Left forelimb (tissue), 1 donor: ENCODE measurements around the gene TRPV4.

ENCODE experiments used
- DNase-seq: peaks from one replicate; pipeline ENCODE4 v3.0.0-alpha.2; 2018; ENCODE audit warnings: low spot score

TRPV4 gene

GRCh38 chr12:109827566-109828550 is 5.3 kb downstream of the TRPV4 start:
- no peak for DNase-seq

DNA sequence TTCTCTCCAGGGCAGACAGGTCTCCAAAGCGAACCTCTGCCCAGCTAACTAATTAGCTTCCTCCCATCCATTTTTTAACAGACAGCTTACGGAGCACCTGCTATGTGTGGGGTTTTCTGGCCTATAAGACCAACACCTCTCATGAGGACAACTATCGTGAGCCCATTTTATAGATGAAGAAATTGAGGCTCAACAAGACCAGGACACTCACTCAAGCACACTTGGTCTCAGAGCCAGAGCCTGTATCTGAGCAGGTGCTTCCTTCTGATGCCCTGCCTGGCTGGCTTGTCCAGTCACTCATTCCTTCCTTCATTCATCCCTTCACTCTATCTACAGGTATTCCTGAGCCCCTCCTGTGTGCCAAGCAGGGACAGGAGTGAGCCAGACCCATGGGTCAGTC is 6.1 kb downstream of the TRPV4 start:
- no peak for DNase-seq

- DNase-seq: no peak
These were observed 8.5 kb downstream of the TRPV4 start for GRCh38 chr12:109824731-109825130.

GRCh38 chr12:109822951-109823411 is 10.2 kb downstream of the TRPV4 start:
- DNase-seq: no peak

DNA sequence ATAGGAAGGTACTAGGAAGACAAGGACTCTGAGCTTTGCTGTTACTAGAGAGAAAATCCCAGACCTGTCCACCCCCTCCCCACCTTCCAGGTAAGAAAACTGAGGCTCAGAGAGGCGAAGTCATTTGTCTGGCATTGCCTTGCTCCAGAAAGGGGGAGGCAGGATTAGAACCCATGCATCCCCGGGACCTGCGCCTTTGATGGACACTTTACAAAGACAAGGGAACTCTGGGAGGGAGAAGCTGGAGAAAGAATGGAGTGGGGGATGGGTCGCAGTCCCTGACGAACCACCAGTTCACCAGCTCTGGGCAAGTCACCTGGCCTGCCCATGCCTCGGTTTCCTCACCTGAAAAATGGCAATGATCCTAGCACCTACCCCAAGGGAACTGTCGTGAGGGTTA is 10.8 kb downstream of the TRPV4 start:
- no peak for DNase-seq

DNA sequence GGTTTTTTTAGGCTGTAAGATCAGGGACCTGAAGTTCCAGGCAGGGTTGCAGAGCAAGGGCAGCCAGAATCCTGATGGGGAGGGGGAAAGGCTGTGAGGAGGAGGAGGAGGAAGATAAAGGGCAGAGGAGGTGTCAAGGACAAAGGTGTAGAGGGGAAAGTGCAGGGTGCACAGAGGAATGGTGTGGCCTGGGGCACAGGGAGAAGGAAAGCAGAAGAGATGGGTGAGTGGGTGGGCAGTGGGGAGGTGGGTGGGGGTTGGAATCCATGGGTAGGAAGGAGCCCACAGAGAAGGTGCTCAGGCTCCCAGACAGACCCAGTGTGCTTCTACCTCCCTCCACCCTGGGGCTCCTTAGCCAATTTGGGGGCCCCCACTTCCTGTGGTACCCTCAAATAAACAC is 11.2 kb downstream of the TRPV4 start:
- DNase-seq: no peak

GRCh38 chr12:109820816-109821381 is 12.3 kb downstream of the TRPV4 start:
- DNase-seq: no peak

GRCh38 chr12:109818905-109819500 is 14.2 kb downstream of the TRPV4 start:
- no peak for DNase-seq

GRCh38 chr12:109818253-109818652 is 14.9 kb downstream of the TRPV4 start:
- DNase-seq: no peak

DNA sequence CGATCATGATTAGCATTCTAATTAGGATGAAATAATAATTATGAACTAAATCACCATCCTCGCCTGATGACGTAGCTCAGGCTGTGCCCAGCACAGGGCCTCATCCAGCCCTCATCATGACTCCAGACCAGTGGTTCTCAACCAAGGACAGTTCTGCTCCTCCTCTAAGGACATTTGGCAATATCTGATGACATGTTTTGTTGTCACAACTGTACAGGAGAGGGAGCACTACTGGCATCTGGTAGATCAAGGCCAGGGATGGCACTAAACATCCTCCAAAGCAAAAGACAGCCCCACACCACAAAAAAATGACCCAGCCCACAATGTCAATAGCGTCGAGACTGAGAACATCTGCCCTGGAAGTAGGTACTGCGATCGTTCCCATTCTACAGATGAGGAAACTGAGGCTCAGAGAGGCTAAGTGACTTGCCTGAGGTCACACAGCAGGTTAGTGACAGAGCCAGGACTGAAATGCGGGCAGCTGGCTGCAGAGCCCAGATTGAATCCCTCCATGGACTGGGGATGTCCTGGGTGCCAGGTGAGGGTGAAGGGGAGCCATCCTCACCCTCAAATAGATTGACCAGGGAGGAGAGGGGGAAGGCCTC is 15.5 kb downstream of the TRPV4 start:
- no peak for DNase-seq

DNA sequence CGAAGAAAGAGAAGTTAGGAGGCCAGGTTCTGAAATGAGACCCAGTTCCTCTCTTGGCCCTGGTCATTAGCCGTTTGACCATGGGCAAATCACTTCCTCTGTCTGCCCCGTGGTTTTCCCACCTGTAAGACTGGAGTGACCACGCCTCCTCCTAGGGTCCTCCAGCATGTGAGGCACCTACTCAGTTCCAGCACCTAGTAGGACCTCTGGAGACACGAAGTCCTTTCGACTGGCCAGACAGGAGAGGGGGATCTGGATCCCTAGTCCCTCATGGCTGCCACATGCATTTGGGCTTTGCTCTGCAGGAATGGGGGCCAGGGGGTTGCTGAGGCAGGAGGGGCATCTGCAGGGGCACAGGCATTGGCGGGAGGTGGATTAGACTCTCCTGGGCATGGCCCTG is 16.3 kb downstream of the TRPV4 start:
- no peak for DNase-seq

- DNase-seq: no peak
These were observed 17.2 kb downstream of the TRPV4 start for GRCh38 chr12:109815757-109816617.

- DNase-seq: no peak
These were observed 18.0 kb downstream of the TRPV4 start for GRCh38 chr12:109815225-109815624.

DNA sequence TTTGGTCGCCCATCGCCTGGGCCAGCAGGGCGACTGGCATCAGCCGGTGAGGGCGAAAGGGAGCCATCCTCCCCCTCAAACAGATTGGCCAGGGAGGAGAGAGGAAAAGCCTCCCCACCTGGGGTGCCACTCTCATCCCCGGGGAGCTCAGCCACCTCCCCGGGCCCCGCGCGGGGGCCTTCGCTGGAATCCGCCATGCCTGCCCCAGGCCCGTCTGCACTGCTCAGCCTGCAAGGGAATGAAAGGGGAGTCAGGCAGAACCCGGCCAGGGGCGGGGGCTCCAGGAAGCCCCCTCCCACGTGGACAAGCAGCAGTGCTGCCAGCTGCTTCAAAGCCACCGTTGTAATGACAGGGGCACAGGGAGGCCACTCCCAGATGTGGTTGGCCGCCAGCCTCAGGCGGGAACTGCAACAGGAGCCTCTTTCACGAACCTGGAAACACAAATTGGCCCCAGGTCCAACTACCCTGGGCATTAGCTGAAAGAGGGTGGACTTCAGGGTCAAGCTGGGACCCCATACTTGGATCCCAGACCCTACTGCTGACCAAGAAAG is 18.5 kb downstream of the TRPV4 start:
- no peak for DNase-seq

GRCh38 chr12:109813810-109814416 is 19.3 kb downstream of the TRPV4 start:
- DNase-seq: no peak

GRCh38 chr12:109811624-109811995 is 21.6 kb downstream of the TRPV4 start:
- DNase-seq: no peak

DNA sequence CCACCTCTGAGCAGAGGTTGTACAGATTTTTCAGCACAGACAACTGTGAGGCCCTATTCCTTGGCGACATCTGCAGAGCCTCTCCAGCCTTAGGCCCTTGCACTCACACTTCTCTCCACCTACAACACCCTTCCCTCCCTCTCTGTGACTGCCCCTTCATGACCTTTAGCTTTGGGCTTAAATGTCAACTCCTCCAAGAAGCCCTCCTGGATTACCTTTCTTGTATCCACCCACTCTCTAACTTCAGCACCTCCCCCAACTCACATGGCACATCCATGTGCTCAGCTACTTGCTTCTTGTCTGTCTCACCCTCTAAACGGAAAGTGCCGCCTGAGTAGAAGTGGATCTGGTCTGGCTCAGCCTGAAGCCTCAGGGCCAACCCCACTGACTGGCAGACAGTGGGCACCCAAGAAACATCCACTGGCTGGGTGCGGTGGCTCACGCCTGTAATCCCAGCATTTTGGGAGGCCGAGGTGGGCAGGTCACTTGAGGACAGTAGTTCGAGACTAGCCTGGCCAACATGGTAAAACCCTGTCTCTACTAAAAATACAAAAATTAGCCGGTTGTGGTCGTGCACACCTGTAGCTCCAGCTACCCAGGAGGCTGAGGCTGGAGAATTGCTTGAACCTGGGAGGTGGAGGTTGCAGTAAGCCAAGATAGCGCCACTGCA is 22.1 kb downstream of the TRPV4 start:
- DNase-seq: no peak

- no peak for DNase-seq
These were observed 24.1 kb downstream of the TRPV4 start for GRCh38 chr12:109808876-109809646.

DNA sequence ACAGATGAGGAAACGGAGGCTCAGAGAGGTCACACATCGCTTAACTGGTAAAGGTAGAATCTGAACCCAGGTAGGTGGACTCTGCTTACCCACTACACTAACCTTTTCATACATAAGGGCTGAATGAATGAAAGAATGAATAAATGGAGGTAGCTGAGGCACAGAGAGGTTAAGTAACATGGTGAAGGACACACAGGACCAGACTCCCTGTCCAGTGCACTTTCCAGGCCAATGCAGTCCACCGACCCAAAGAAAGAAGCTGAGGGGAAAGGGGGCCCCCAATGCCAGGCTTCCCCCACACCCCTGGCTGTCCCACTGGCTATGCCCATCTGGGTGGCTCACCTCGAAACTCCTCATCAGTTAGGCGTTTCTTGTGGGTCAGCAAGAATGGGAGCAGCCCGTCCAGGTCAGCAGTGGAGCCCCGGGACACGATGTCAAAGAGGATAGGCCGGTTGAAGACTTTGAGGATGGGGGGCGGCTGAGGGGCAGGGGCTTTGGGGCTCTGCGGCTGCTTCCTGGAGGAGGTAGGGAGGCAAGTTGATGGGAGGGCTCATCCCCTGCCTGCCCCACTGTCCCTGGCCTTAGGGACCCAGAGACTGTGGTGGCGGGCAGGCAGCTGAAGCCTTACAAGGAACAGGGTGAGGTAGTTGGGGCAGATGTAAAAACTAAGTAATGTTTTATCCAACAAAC is 25.1 kb downstream of the TRPV4 start:
- peak; percentile 53 for DNase-seq
